Activated naive CD8-positive, alpha-beta T cell treated with anti-CD3 and anti-CD28 coated beads for 36 hours (primary cell): Measurements from ENCODE around the gene SNAI3. TPM values are rescaled to one million over a fixed set of nuclear protein-coding genes. Genes with fewer than 3 reads are reported as not detected.

Experiments
- total RNA-seq, 2 experiments: library from RNA; stranded (reverse); gene quantifications; one replicate each; pipeline ENCODE4 v1.2.3, GENCODE V29; 2021

Gene SNAI3
- total RNA-seq, 2 experiments from 2014 or later, result 2.0 to 2.2 TPM

Other genes starting within 250 kb of the SNAI3 start
- 1 to 10 TPM; 6.7 to 6.9 TPM for gene ZFPM1, start 233.2 kb downstream of the SNAI3 start, total RNA-seq
- 10 to 100 TPM; 84.3 to 86.8 TPM for gene ZC3H18, start 116.1 kb downstream of the SNAI3 start, total RNA-seq
- not detected for gene IL17C, start 47.9 kb downstream of the SNAI3 start, total RNA-seq
- gene CYBA, start 35.5 kb downstream of the SNAI3 start, total RNA-seq, result 100 to 1,000 TPM; 197 to 204 TPM
- 10 to 100 TPM; 53.3 to 56.6 TPM for gene MVD, start 23.4 kb downstream of the SNAI3 start, total RNA-seq
- gene RNF166, start 19.9 kb upstream of the SNAI3 start, total RNA-seq, result 10 to 100 TPM; 58.7 to 59.0 TPM
- 10 to 100 TPM; 59.7 to 62.7 TPM for gene CTU2, start 20.0 kb upstream of the SNAI3 start, total RNA-seq
- gene PIEZO1, start 98.7 kb upstream of the SNAI3 start, total RNA-seq, result 10 to 100 TPM; 86.7 to 87.0 TPM
- gene CDT1, start 117.3 kb upstream of the SNAI3 start, total RNA-seq, result 100 to 1,000 TPM; 156 to 158 TPM
- 100 to 1,000 TPM; 241 to 272 TPM for gene APRT, start 125.4 kb upstream of the SNAI3 start, total RNA-seq
- gene GALNS, start 170.4 kb upstream of the SNAI3 start, total RNA-seq, result 10 to 100 TPM; 14.7 to 14.9 TPM
- 10 to 100 TPM; 81.8 to 91.3 TPM for gene TRAPPC2L, start 170.6 kb upstream of the SNAI3 start, total RNA-seq
- gene PABPN1L, start 180.2 kb upstream of the SNAI3 start, total RNA-seq, result not detected